Measurements from ENCODE around the gene MOSPD3.
"Not testable (repeated sequence)": the region's sequence is repeated elsewhere in the genome, so short reads cannot be mapped to it uniquely, and the experiment has no call there.

The MOSPD3 gene

DNA sequence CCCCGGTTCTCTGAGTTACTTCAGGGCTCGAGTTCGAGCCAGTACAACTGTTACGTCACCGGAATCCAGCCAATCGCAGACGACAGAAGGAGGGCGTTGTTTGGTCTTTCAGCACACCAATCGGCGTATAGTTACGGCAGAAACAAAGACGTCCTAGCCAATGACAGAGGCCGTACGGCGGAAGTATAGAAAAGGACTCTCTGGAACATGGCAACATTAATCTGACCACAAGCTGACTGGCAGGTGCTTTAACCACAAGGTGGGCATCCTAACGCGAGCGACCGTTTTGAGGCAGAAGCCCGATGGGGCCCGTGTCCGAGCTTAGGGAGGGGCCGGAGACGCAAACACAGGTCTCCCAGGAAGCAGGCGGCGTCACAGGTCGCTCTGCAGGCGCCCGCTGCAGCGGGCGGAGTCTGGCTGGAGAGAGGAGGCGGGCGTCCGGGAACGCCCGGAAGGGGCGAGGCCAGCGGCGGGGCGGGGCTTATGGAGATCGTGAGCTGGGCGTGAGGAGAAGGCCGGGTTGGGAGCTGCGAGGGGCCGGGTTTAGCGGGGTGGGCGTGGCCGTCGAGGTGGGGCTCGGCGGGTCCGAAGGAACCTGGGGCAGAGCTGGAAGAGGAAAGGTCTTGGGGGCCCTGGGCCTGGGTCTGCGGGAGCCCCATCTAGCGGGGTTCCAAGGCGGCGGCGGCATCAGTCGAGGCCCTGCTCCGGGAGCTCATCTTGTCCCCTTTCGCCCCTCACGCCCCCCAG, at the start of gene MOSPD3:
Gene MOSPD3 (plus strand): TSS at position 558 of the 747 bp plus-strand sequence. CDS start 252 bp downstream, outside the sequence.
- DNase-seq (ENCODE audit: low spot score): peak; percentile 99

- DNase-seq (ENCODE audit: low spot score): no peak
Observed at GRCh38 chr7:100563100-100563564, 49.2 kb upstream of the MOSPD3 start.

- DNase-seq (ENCODE audit: low spot score): peak; percentile 81
Observed at GRCh38 chr7:100563809-100564400, 48.4 kb upstream of the MOSPD3 start.

GRCh38 chr7:100564405-100564804, 47.9 kb upstream of the MOSPD3 start:
- not testable (repeated sequence) for DNase-seq (ENCODE audit: low spot score)

GRCh38 chr7:100565133-100565571, 47.2 kb upstream of the MOSPD3 start:
- DNase-seq (ENCODE audit: low spot score): no peak

- DNase-seq (ENCODE audit: low spot score): no peak
Observed at GRCh38 chr7:100566018-100566531, 46.3 kb upstream of the MOSPD3 start.

- no peak for DNase-seq (ENCODE audit: low spot score)
Observed at GRCh38 chr7:100567031-100567730, 45.2 kb upstream of the MOSPD3 start.

GRCh38 chr7:100567751-100568175, 44.6 kb upstream of the MOSPD3 start:
- no peak for DNase-seq (ENCODE audit: low spot score)

- DNase-seq (ENCODE audit: low spot score): no peak
Observed at GRCh38 chr7:100568176-100568895, 44.0 kb upstream of the MOSPD3 start.

DNA sequence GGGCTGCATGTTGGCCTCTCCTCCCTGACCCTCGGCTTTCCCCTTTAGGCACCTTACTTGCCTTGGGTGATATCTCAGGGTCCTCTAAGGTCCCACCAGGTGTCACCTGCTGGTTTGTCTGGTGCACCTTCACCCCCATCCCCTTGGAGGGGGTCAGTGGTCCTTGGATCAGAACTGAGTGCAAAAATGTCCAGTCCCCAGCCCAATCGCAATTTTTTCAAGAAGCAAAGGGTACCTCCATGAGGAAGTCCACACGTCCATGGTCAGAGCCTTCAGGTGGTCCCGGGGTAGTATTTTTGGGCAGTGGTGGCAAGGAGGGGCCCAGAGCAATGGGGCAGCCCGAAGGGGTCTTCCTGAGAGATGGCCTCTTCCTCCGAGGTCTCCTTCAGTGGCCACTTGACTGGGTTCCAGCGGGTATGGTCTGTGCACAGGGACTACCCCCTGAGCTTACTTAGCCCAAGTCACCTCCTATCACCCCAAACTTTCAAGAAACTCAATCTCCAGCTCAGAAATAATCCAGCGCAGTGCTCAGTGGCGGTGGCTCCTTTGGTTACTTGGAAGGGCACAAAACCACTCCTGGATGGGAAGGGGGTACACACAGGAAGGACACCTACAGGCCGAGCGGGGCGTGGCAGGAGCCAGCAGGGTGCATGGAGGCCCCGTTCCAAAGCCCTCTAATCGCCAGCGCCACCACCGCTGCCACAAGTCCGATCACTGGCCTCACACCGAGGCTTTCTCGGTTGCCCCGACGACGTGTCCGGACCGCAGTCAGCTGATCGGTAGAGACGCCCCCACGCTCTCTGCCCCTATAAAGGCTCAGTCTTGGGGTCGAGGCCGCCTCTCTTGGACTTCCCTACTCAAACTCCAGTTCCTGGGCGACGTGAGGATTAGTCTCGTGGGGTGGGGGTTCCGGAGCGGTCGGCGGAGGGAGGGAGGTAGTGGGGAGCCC, 43.2 kb upstream of the MOSPD3 start:
- DNase-seq (ENCODE audit: low spot score): peak; percentile 46

DNA sequence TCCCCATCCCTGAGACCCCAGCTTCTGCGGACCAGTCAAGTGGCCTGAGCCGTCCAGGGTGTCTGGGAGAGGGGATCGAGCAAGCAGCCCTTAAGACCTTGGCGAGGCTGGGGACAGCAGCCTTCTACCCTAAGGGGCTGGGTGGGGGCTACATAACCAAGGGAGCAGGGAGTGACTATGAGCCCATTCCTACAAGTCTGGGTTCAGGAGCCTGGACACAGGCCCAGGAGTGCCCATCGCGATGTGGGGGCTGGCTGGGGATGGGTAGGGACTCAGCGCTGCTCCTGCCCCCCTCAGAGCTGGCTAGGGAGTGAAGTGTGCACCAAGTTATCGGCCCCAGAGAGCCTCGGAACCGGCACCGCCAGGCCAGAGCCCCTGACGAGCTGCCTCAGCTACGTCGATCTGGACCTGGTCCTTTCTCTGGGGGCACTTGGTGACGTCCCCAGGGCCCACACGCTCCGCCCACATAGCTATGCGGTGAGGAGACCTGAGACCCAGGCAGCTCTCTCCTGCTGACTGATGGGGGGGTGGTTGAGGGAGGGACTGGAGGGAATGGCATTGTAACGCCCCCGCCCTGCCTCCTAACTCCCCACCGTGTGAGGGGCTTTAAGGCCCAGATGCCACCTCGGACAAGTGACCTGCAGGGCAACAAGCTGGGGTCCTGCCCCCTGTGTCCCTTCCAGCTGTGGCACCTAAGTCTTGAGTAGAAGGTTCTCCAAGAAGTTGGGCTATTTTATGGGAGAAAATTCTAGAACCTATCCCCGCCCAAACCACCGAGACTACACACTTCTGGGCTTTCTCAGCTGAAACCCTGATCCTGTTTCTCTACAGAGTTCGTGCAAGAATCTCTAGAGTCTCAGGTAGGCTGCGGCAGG, 41.1 kb upstream of the MOSPD3 start:
- no peak for DNase-seq (ENCODE audit: low spot score)

DNA sequence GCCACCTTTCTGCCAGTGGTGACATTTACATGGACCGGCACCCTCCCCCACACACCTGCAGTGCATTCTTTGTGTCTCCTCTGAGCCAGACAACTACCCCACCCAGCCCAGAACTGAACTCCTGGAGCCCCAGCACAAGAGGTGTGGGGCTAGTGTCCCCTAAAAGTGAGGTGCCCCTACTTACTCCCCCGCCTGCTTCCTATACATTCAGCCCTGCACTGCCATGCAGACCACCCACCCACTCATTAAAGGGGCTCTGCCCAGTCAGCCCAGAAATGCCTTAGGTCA, 40.6 kb upstream of the MOSPD3 start:
- DNase-seq (ENCODE audit: low spot score): no peak

DNA sequence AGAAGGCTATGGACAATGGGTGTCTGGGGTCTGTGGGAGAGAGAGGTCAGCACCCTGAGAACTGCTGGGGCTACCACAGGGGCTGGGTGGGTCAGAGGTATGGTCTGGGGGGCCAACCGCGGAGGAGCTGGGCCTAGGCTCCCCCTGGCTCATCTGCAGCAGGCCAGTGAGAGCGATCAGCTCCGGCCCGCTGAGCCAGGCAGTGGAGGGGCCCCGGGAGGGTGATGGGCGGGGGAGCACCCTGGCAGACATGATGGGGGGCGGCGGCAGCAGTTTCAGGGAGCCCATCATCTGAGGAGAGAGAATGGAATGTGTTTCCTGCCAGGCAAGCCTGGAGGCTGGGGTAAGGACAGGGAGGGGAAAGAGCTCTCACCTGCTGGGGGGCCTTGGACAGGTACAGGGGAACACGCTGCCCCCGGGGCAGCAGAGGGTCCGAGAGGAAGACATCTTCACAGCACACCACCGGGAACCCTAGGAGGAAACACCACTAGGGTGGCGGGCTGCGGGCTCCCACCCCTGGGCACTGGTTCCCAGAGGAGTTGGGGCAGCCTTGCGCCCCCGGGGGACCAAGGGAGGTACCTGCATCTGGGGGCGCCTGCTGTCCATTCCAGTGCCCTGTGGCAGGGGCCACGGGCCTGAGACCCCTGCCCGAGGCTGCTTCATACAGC, 39.9 kb upstream of the MOSPD3 start:
- no peak for DNase-seq (ENCODE audit: low spot score)

GRCh38 chr7:100572949-100573675, 39.2 kb upstream of the MOSPD3 start:
- DNase-seq (ENCODE audit: low spot score): no peak

- DNase-seq (ENCODE audit: low spot score): no peak
Observed at GRCh38 chr7:100573691-100574361, 38.5 kb upstream of the MOSPD3 start, which contains the start of gene SAP25. SAP25 (minus strand) TSS chr7:100573900; CDS start chr7:100573742, 158 bp downstream.

DNA sequence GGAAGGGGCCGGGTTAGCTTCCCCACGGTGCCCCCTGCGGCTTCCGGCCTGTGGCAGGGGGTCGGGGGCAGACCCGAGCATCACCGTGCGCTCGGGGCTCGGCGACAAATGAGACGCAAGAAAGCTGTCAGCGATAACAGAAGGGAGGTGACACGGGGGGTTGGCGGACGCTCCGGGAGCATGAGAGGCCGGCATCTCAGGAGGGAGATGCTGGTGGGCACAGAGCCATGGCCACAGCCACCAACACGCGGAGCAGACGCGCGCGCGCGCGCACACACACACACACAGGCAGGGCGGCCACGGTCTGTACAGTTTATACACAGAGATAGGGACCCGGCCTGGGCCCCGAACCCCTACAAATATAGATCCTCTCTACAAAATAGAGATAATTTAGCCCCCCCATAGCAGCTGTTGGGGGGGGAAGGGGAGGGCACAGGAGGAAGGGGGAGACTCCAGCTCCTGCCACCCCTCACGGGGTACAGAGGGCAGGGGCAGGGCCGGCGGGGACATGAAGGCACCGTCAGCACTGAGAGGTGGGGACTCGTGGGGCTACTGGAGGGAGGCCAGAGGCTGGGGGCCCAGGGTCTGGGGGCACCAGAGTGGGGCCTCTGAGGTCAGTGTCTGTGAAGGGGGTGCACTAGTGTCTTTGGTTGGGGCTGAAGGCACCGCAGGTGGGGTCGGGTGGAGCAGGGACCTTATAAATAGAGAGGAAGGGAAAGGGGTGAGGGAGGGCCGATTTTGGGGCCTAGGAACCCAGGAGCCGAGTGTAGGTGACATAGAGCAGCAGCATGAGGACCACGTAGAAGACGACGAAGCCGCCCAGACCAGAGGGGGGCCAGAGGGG, 37.8 kb upstream of the MOSPD3 start:
- no peak for DNase-seq (ENCODE audit: low spot score)

DNA sequence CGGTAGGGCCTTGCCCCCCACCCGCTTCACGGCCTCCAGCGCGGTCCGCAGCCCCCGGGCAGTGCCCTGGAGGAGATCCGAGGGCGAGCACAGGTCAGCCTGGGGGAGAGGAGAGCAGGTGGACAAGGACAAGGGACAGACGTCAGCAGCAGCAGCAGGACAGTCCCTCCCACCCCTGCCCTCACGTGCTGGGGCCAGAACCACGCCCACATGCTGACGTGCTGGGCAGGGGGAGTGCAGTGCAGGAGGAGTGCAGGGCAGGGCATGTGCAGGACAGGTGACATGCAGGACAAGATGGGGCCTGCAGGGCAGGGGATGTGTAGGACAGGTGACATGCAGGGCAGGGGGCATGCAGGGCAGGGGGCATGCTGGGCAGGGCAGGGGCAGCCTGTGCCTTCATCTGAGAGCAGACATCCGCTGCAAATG, 37.1 kb upstream of the MOSPD3 start:
- no peak for DNase-seq (ENCODE audit: low spot score)

Data from hematopoietic multipotent progenitor cell treated with erythropoietin and hydrocortisone succinate and interleukin-3 and kit ligand, for 15 days (in vitro differentiated cells).